HUES64 (cell line): Measurements from ENCODE around the gene MAGI2.
A peak's percentile ranks its signal among the peaks of the same experiment; 100 is the strongest.

ENCODE experiments used
- H3K27ac ChIP-seq: 2 replicates; pipeline ENCODE4 v1.7.0; 2013; ENCODE audit warnings: low read depth, low read length, inconsistent platforms
- H3K27me3 ChIP-seq: 2 replicates; pipeline ENCODE4 v1.6.1; 2013; ENCODE audit warnings: mild to moderate bottlenecking, low read length; ENCODE audit not compliant: insufficient read depth
- H3K36me3 ChIP-seq: 2 replicates; pipeline ENCODE4 v1.6.1; 2013; ENCODE audit warnings: mild to moderate bottlenecking, low read length; ENCODE audit not compliant: insufficient read depth
- H3K4me1 ChIP-seq: 2 replicates; pipeline ENCODE4 v1.6.1; 2013; ENCODE audit warnings: mild to moderate bottlenecking, low read length, moderate library complexity; ENCODE audit not compliant: insufficient read depth
- H3K4me3 ChIP-seq: 2 replicates; pipeline ENCODE4 v1.5.1; 2013; ENCODE audit warnings: mild to moderate bottlenecking, low read length, moderate library complexity
- H3K9ac ChIP-seq: 2 replicates; pipeline ENCODE4 v1.6.1; 2013; ENCODE audit warnings: mild to moderate bottlenecking, low read depth, low read length
- H3K9me3 ChIP-seq: 2 replicates; pipeline ENCODE4 v1.6.1; 2013; ENCODE audit warnings: low read depth, low read length; ENCODE audit not compliant: insufficient read depth
- whole genome bisulfite sequencing: fragments of 150-250, 120-280 bp; methylation state at CpG from one replicate; pipeline ENCODE4 v1.1.7; 2013; ENCODE audit warnings: missing lambda C conversion rate; 5-methylcytosine and 5-hydroxymethylcytosine counted together

The MAGI2 gene

DNA sequence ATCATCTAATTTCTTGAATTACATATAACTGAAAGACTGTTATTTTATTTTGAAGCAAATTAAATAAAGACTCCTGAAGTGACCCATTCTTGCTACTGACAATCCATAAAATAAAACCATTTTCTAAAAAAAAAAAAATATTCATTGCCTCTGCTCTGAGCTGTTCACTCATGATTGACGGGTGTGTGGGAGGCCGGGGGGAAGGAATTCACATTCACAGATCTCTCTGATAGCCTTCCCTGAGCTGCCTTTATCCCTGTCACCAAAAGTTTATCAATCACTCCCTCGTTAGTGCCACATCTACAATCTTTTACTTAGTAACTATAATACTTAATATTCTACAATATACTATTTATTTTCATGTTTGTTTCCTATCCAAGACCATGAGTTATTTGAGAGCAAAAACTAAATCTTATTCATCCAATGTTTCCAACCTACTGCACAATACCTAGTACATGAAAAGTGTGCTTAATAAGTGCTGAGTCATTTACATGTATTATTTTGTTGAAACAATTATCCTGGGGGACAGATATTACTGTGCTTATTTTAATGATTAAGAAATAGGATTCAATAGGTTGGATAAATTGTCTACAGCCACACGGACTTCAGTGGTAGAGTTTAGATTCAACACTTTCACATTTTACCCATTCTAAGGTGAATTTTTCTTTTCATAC is 1036.2 kb downstream of the MAGI2 start:
- WGBS: 100% methylated on average over 3 of the region's 4 CpGs
- H3K4me3 ChIP-seq: no peak overlapping the region
- H3K36me3 ChIP-seq: no peaks in the 10 kb centered on the region
- H3K9ac ChIP-seq: no peak overlapping the region
- no peaks in the 10 kb centered on the region; the same call in 1 of the 2 replicates for H3K4me1 ChIP-seq
- H3K27me3 ChIP-seq: no peaks in the 10 kb centered on the region
- H3K9me3 ChIP-seq: no peaks in the 10 kb centered on the region
- no peak overlapping the region for H3K27ac ChIP-seq

DNA sequence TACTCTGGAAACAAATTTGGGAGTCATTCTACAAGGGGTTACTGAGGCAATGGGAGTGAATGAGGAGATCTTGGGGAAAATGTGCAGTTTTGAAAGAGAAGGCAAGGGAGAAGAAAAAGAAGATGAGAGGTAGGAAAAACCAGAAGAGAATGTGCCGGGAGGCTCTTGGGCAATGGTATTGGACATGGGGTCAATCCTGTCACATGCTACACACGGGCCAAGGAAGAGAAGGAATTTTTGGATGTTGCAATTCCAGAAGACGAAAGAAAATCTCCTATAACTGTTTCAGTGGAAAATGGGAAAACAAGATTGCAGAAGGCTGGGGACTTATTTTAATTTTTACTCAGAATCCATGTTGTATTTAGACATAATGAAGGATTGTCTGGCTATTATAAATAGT is 1039.9 kb downstream of the MAGI2 start:
- WGBS: over 99% methylated on average over 3 of the region's 3 CpGs
- Histone ChIP-seq H3K9me3 (no peaks in the 10 kb centered on the region), H3K4me3 (no peak overlapping the region), H3K27ac (no peak overlapping the region), H3K36me3 (no peaks in the 10 kb centered on the region), H3K4me1 (no peaks in the 10 kb centered on the region), H3K9ac (no peak overlapping the region), H3K27me3 (no peaks in the 10 kb centered on the region)

DNA sequence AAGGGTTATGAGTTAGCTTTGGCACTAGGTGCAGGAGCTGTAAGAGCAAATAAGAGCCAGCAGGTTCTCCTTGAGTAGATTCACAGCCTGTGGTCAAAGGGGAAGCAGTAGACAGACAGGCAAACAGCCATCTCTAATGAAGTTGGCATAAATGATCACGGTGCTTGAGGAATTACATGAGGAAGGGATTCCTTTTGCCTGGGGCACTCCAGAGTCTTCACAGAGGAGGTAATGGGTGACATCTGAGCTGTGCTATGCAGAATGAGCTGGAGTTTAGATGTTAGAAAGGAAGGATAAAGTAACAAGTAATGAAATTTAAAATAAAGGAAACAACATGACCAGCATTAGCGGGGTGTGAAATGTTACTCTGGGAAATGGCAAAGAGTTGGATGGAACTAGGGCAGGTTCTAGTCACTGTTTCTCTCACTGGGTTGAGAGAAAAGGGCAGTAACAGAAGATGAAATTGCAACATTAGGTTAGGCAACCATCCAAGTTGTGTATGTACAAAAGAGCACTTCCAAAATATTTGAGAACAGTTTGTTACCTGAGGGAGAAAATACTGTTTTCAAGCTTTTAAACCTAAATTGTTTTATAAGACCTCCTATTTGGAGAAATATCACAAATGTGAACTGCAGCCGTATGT is 1041.1 kb downstream of the MAGI2 start:
- H3K27me3 ChIP-seq: no peaks in the 10 kb centered on the region
- H3K9me3 ChIP-seq: no peaks in the 10 kb centered on the region
- H3K4me3 ChIP-seq: no peak overlapping the region
- no peaks in the 10 kb centered on the region for H3K36me3 ChIP-seq
- no peak overlapping the region for H3K27ac ChIP-seq
- 88% methylated on average over 3 of the region's 3 CpGs for WGBS
- H3K9ac ChIP-seq: no peak overlapping the region
- peaks cover 5% of the 10 kb centered on the region; the same call in 1 of the 2 replicates for H3K4me1 ChIP-seq

DNA sequence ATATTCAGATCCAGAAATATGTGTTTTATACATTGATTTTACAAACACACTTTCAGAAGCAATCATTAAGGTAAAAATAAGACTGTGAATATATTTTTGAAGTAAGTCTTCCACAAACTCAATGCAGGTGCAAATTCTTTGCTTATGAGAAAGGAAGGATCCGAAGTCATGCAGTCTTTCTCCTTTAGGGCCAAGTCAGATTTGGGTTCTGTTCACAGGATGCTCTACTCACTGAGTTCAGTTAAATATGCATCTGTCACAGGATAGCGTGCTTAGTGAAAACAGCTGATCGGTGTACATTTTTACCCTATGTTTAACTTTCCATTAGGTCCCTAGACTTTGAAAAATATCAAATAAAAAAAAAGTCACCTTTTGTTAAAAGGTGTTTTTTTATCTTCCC is 1046.4 kb downstream of the MAGI2 start:
- H3K9me3 ChIP-seq: no peaks in the 10 kb centered on the region
- peaks cover 9% of the 10 kb centered on the region; the same call in 1 of the 2 replicates for H3K4me1 ChIP-seq
- no peak overlapping the region for H3K9ac ChIP-seq
- H3K36me3 ChIP-seq: no peaks in the 10 kb centered on the region
- WGBS: 99% methylated on average over 3 of the region's 3 CpGs
- H3K27me3 ChIP-seq: no peaks in the 10 kb centered on the region
- no peak overlapping the region for H3K4me3 ChIP-seq
- H3K27ac ChIP-seq: no peak overlapping the region

DNA sequence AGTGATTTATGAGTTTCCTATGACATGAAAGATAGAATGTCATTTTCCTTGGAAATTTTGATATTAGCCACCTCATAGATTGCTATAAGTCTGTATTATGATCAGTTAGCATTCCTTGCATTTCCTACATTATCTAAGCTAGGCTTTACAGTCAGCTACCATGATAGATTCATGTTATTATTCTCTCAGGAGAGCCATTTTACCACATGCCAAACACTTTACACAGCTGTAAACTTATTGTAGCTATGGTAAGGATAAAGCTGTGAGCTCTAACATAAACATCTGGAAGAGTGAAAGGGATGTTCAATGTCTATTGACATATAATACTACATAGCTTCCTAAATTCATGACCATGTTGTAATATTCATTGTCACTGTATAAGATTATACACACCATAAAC is 1046.9 kb downstream of the MAGI2 start:
- H3K27me3 ChIP-seq: no peaks in the 10 kb centered on the region
- H3K9me3 ChIP-seq: no peaks in the 10 kb centered on the region
- H3K4me3 ChIP-seq: no peak overlapping the region
- H3K4me1 ChIP-seq: peaks cover 14% of the 10 kb centered on the region
- no peak overlapping the region for H3K9ac ChIP-seq
- H3K36me3 ChIP-seq: no peaks in the 10 kb centered on the region
- H3K27ac ChIP-seq: no peak overlapping the region

DNA sequence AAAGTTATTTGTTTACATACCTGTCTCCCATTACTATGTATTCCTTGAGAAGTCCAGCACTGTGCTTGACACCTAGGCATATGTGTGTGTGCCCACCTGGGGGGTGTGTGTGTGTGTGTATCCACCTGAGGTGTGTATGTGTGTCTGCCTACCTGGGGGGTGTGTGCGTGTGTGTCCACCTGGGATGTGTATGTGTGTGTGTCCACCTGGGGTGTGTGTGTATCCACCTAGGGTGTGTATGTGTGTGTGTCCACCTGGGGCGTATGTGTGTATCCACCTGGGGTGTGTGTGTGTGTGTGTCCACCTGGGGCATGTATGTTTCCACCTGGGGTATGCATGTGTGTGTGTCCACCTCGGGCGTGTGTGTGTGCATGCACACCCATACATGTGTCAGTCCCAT is 1051.4 kb downstream of the MAGI2 start:
- Histone ChIP-seq H3K36me3 (no peaks in the 10 kb centered on the region), H3K4me3 (no peak overlapping the region), H3K9me3 (no peaks in the 10 kb centered on the region), H3K9ac (no peak overlapping the region), H3K27me3 (no peaks in the 10 kb centered on the region), H3K4me1 (peaks cover 46% of the 10 kb centered on the region), H3K27ac (no peak overlapping the region)
- WGBS: 97% methylated on average over 4 of the region's 4 CpGs

DNA sequence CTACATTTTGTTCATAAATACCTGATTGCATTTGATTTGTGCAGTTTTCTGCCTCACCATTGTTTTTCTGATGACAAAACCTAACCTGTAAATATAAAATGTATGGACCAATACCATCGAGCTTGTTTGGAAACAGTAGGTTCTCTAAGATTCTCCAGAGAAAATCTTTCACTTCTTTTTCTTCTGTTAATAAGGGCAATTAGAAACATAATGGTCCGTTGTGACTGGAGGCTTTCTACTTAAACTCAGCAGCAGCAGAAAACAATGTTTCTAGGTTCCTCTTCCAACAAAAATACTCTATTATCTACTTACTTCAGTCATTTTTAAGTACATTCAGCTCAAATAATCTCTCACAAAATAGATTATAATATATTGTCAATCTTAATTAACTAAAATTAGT is 1053.4 kb downstream of the MAGI2 start:
- WGBS: 13% methylated on average over 1 of the region's 2 CpGs
- no peak overlapping the region; the same call in 1 of the 2 replicates for H3K4me3 ChIP-seq
- H3K4me1 ChIP-seq: peaks cover 60% of the 10 kb centered on the region
- H3K36me3 ChIP-seq: no peaks in the 10 kb centered on the region
- H3K9ac ChIP-seq: no peak overlapping the region
- H3K27me3 ChIP-seq: no peaks in the 10 kb centered on the region
- H3K9me3 ChIP-seq: no peaks in the 10 kb centered on the region
- H3K27ac ChIP-seq: peak overlapping the region; percentile 93; the same call in 1 of the 2 replicates

DNA sequence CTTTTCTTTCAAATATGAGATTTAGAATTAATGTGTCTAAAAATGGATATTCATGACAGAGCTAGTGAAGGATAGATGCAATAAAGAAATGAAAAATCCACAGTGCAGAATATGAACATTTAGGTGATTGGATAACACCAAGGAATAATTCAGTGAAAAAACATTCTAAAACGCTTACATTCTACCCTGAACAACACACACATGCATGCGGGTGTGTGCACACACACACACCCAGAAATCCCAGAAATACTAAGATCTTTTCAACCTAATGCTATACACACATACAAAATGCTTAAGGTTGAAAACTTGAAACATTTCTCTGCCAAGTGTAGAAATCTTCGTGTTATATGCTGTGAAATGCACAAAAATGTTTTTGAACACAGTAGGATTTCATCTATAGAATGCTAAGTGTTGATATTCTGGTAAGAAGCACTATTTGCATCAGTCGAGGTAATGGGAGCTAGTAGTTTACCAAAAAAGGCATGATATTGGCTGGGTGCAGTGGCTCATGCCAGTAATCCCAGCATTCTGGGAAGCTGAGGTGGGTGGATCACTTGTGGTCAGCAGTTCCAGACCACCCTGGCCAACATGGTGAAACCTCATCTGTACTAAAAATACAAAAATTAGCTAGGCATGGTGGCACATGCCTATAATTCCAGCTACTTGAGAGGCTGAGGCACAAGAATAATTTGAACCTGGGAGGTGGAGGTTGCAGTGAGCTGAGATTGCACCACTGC is 1054.3 kb downstream of the MAGI2 start:
- H3K27ac ChIP-seq: peak overlapping the region; percentile 93; the same call in 1 of the 2 replicates

DNA sequence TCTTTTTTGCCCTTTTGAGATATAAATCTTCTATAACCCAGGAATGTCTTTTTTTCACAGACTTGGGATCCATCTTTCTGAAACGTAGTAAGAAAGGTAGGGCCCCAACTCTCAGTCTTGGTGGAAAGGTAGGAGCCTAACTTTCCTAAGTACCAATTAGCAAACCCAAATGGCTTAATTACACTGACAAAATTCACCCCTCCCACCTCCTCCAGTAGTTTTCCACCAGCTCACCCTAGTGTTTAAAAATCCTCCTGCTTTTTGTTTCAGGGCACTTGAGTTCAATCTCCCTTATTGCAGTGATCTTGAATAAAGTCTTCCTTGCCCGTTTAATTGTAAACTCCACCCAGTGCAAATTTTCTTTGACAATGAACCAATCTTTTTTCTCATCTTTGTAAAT is 1054.9 kb downstream of the MAGI2 start:
- Histone ChIP-seq H3K4me1 (peaks cover 71% of the 10 kb centered on the region), H3K9me3 (no peaks in the 10 kb centered on the region), H3K4me3 (no peak overlapping the region), H3K27me3 (no peaks in the 10 kb centered on the region), H3K9ac (no peak overlapping the region), H3K36me3 (no peaks in the 10 kb centered on the region), H3K27ac (peak overlapping the region; percentile 93; the same call in 1 of the 2 replicates)
- 39% methylated on average over 2 of the region's 2 CpGs for WGBS

More for the DNA sequence above, 1054.3 kb downstream of the MAGI2 start:
- H3K4me3 ChIP-seq: no peak overlapping the region
- H3K36me3 ChIP-seq: no peaks in the 10 kb centered on the region
- no peaks in the 10 kb centered on the region for H3K9me3 ChIP-seq
- WGBS: 77% methylated on average over 4 of the region's 4 CpGs
- H3K9ac ChIP-seq: no peak overlapping the region
- H3K4me1 ChIP-seq: peaks cover 69% of the 10 kb centered on the region
- no peaks in the 10 kb centered on the region for H3K27me3 ChIP-seq

DNA sequence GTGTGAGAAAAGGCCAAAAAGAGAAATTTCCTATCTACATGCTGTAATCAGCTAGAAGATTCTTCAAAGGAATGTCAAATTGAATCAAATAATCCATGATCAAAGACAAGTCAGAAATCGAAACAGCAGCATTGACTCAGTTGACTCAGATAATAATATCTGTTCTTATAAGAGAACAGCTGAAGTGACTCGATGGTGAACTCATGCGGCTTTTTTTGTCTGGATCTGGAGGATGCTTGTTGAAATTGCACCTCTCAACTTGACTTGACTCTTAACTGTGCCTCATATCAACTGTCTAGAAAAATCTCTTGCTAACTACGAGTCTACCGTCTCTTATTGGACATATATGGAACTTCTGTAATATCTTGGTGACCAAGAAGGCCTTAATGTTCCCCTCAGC is 1055.4 kb downstream of the MAGI2 start:
- no peak overlapping the region for H3K9ac ChIP-seq
- 98% methylated on average over 5 of the region's 5 CpGs for WGBS
- no peaks in the 10 kb centered on the region for H3K27me3 ChIP-seq
- H3K9me3 ChIP-seq: no peaks in the 10 kb centered on the region
- no peak overlapping the region for H3K27ac ChIP-seq
- H3K4me3 ChIP-seq: no peak overlapping the region
- no peaks in the 10 kb centered on the region for H3K36me3 ChIP-seq
- peaks cover 71% of the 10 kb centered on the region for H3K4me1 ChIP-seq

DNA sequence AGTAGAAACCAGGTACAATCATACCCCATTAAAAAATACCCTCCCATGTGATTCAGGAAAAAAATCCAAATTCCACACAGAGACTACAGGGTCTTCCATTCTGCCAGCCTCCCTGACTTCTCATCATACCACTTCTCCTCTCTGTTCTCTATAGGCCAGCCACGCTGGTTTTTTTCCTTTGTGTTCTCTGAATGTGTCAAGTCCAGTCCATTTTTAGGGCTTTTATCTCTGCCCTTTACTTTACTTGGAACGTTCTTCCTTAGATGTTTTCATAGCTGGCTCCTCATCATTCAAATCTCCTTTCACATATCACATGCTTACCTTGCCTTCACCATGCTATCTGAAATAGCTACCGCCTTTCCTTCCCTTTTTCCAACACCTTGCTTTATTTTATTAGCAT is 1057.3 kb downstream of the MAGI2 start:
- WGBS: 93% methylated on average over 3 of the region's 3 CpGs
- no peak overlapping the region for H3K4me3 ChIP-seq
- H3K27ac ChIP-seq: no peak overlapping the region
- H3K9ac ChIP-seq: no peak overlapping the region
- no peaks in the 10 kb centered on the region for H3K27me3 ChIP-seq
- no peaks in the 10 kb centered on the region for H3K36me3 ChIP-seq
- H3K9me3 ChIP-seq: no peaks in the 10 kb centered on the region
- H3K4me1 ChIP-seq: peaks cover 59% of the 10 kb centered on the region
